ENCODE results near the gene CYP4Z1. TPM values are rescaled to one million over a fixed set of nuclear protein-coding genes. Genes with fewer than 3 reads are reported as not detected.

Gene CYP4Z1
- total and polyA plus RNA-seq, 2 of the 13 experiments (the other 11 are each of a cell fraction or from before 2014, with no cell fraction given), result not detected

DNA sequence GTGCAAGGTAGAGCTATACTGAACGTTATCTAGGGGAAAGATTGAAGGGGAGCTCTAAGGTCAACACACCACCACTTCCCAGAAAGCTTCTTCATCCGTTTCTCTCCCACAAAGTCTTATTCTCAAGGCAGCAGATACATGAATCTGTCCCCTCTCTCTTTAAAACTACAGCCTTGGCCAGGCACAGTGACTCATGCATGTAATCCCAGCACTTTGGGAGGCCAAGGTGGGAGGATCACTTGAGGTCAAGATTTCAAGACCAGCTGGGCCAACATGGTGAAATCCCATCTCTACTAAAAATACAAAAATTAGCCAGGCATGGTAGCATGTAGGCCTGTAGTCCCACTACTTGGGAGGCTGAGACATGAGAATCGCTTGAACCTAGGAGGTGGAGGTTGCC, 35.4 kb upstream of the CYP4Z1 start:
- intact Hi-C loops (cut with micrococcal nuclease; ENCODE audit: unreplicated experiment) (no loop called here), in situ Hi-C loops (cut with HindIII; ENCODE audit: extremely low pct_ligation_motif_present, low pct_unique_long_range_greater_than_20kb) (no loop called here)
- Histone ChIP-seq H3K9ac (ENCODE audit: insufficient read depth, low read depth, low read length) (no peak overlapping the region), H2AFZ (ENCODE audit: low read length) (no peak overlapping the region), H3K27ac (ENCODE audit: extremely low read length, insufficient read depth, low read length) (no peak overlapping the region), H3K9me3 (ENCODE audit: low read length) (no peaks in the 10 kb centered on the region), H3K4me2 (ENCODE audit: low read depth, low read length) (no peak overlapping the region), H3K36me3 (replicated peaks in 1 of 2; ENCODE audit: control insufficient read depth in 1 of 2, insufficient read depth in 2 of 2, low read length in 2 of 2) (no peaks in the 10 kb centered on the region), H3K27me3 (ENCODE audit: control insufficient read depth in 1 of 2, insufficient read depth in 2 of 2, low read length in 2 of 2) (no peaks in the 10 kb centered on the region), H3K79me2 (ENCODE audit: insufficient read depth, low read length) (no peaks in the 10 kb centered on the region), H4K20me1 (ENCODE audit: insufficient read depth, low read length) (no peaks in the 10 kb centered on the region), H3K4me1 (ENCODE audit: insufficient read depth, low read length) (peaks cover 8% of the 10 kb centered on the region), H3K4me3 (replicated peaks in 1 of 3; ENCODE audit: insufficient read depth in 1 of 3, low read depth in 2 of 3, low read length in 3 of 3) (no peak overlapping the region)
- TF ChIP-seq SIN3B (IDR thresholded peaks at IDR 0.05; ENCODE audit: low read length), result no peak
- no peak for TF ChIP-seq ZNF546 (CRISPR knock-in tag; conservative IDR thresholded peaks at IDR 0.05)
- TF ChIP-seq, protein P1, sequence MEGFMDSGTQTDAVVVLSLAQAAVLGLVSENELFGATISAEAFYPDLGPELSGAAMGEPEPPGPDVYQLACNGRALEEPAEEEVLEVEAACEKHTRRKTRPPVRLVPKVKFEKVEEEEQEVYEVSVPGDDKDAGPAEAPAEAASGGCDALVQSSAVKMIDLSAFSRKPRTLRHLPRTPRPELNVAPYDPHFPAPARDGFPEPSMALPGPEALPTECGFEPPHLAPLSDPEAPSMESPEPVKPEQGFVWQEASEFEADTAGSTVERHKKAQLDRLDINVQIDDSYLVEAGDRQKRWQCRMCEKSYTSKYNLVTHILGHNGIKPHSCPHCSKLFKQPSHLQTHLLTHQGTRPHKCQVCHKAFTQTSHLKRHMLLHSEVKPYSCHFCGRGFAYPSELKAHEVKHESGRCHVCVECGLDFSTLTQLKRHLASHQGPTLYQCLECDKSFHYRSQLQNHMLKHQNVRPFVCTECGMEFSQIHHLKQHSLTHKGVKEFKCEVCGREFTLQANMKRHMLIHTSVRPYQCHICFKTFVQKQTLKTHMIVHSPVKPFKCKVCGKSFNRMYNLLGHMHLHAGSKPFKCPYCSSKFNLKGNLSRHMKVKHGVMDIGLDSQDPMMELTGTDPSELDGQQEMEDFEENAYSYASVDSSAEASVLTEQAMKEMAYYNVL (CRISPR knock-in tag; IDR thresholded peaks at IDR 0.05; ENCODE audit: borderline replicate concordance), result no peak
- no peak for TF ChIP-seq JUNB (CRISPR knock-in tag; IDR thresholded peaks at IDR 0.05; ENCODE audit: borderline replicate concordance)
- TF ChIP-seq, protein P2, sequence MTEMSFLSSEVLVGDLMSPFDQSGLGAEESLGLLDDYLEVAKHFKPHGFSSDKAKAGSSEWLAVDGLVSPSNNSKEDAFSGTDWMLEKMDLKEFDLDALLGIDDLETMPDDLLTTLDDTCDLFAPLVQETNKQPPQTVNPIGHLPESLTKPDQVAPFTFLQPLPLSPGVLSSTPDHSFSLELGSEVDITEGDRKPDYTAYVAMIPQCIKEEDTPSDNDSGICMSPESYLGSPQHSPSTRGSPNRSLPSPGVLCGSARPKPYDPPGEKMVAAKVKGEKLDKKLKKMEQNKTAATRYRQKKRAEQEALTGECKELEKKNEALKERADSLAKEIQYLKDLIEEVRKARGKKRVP (CRISPR knock-in tag; IDR thresholded peaks at IDR 0.05), result no peak
- TF ChIP-seq CEBPB (IDR thresholded peaks at IDR 0.05; ENCODE audit: borderline replicate concordance, low read depth, low read length), result no peak
- no peak for TF ChIP-seq SAP130 (CRISPR knock-in tag; IDR thresholded peaks at IDR 0.05; ENCODE audit: low read depth)
- no peak for TF ChIP-seq ZNF776 (CRISPR knock-in tag; IDR thresholded peaks at IDR 0.05)
- TF ChIP-seq RXRB (CRISPR knock-in tag; IDR thresholded peaks at IDR 0.05; ENCODE audit: borderline replicate concordance), result no peak
- no peak for TF ChIP-seq RBM22 (optimal IDR thresholded peaks at IDR 0.05; ENCODE audit: low read length)
- TF ChIP-seq MTF1 (CRISPR knock-in tag; IDR thresholded peaks at IDR 0.05), result no peak
- TF ChIP-seq JUND (CRISPR knock-in tag; IDR thresholded peaks at IDR 0.05), result no peak
- TF ChIP-seq ZSCAN21 (CRISPR knock-in tag; IDR thresholded peaks at IDR 0.05; ENCODE audit: borderline replicate concordance), result no peak
- no peak for TF ChIP-seq HOXA5 (CRISPR knock-in tag; IDR thresholded peaks at IDR 0.05)
- no peak for TF ChIP-seq SIN3A (IDR thresholded peaks at IDR 0.05; ENCODE audit: borderline replicate concordance, low read depth, low read length)
- no peak for TF ChIP-seq IRX3 (CRISPR knock-in tag; IDR thresholded peaks at IDR 0.05; ENCODE audit: borderline replicate concordance, low read depth)
- no peak for TF ChIP-seq ZFP1 (CRISPR knock-in tag; IDR thresholded peaks at IDR 0.05)
- ChIA-PET CTCF (ENCODE audit: low intra/inter-chr PET ratio, low total read pairs) (no interaction called here), POLR2A (no interaction called here)
- FAIRE-seq, result no peak
- DNase-seq (ENCODE audit: low spot score), result no peak
- ATAC-seq, result no peak
- WGBS (ENCODE audit: low lambda C conversion rate), result 23% methylated on average over 3 of the region's 3 CpGs
- BruUV-seq (replicated peaks), result no TSS peak

Data from HepG2 (cell line).